Stimulated activated CD4-positive, alpha-beta T cell treated with anti-CD3 and anti-CD28 coated beads, TNF-alpha, amount 100 ng/mL, for 24 hours (primary cell): ENCODE measurements around the gene MSH6.

ENCODE experiments used
- DNase-seq, 3 experiments: peaks; one replicate each; pipeline ENCODE4 v3.0.0-alpha.2; 2020; ENCODE audit warnings: low read depth in 3 of 3

The MSH6 gene

GRCh38 chr2:47779426-47779790 lies 3.5 kb upstream of the MSH6 start:
- DNase-seq, result no peak

- no peak for DNase-seq
These were observed 619 bp upstream of the MSH6 start for GRCh38 chr2:47782381-47782670.

GRCh38 chr2:47783486-47784351 lies 774 bp downstream of the MSH6 start:
- peak; percentile 37 to 67 (median 42) for DNase-seq

GRCh38 chr2:47784352-47784851 lies 1.5 kb downstream of the MSH6 start:
- DNase-seq, result no peak

- DNase-seq, result no peak
These were observed 3.0 kb downstream of the MSH6 start for GRCh38 chr2:47785986-47786385.

- DNase-seq, result no peak
These were observed 13.2 kb downstream of the MSH6 start for GRCh38 chr2:47796090-47796697.

GRCh38 chr2:47798631-47799030 lies 15.7 kb downstream of the MSH6 start:
- no peak for DNase-seq

GRCh38 chr2:47799031-47799609 lies 16.2 kb downstream of the MSH6 start:
- DNase-seq, result no peak

- no peak for DNase-seq
These were observed 18.2 kb downstream of the MSH6 start for GRCh38 chr2:47801118-47801517.

GRCh38 chr2:47803363-47803762 lies 20.4 kb downstream of the MSH6 start:
- DNase-seq, result no peak

- no peak for DNase-seq
These were observed 20.8 kb downstream of the MSH6 start for GRCh38 chr2:47803770-47804169.

- no peak for DNase-seq
These were observed 22.9 kb downstream of the MSH6 start for GRCh38 chr2:47805850-47806249.

GRCh38 chr2:47808614-47809013 lies 25.7 kb downstream of the MSH6 start:
- no peak for DNase-seq

GRCh38 chr2:47809903-47810302 lies 27.0 kb downstream of the MSH6 start:
- no peak for DNase-seq

- DNase-seq, result no peak
These were observed 27.9 kb downstream of the MSH6 start for GRCh38 chr2:47810850-47811249.

- DNase-seq, result no peak
These were observed 28.7 kb downstream of the MSH6 start for GRCh38 chr2:47811668-47812067.

- no peak for DNase-seq
These were observed 32.8 kb downstream of the MSH6 start for GRCh38 chr2:47815764-47816163.

GRCh38 chr2:47818777-47819176 lies 35.8 kb downstream of the MSH6 start:
- no peak for DNase-seq

GRCh38 chr2:47819834-47820233 lies 36.9 kb downstream of the MSH6 start:
- no peak for DNase-seq

- DNase-seq, result no peak
These were observed 39.6 kb downstream of the MSH6 start for GRCh38 chr2:47822518-47822917.

- DNase-seq, result no peak
These were observed 50.6 kb downstream of the MSH6 start for GRCh38 chr2:47833516-47833968.

GRCh38 chr2:47838249-47838648 lies 55.3 kb downstream of the MSH6 start:
- no peak for DNase-seq

- no peak for DNase-seq
These were observed 55.7 kb downstream of the MSH6 start for GRCh38 chr2:47838686-47839085.
